HCT116 (cell line): ENCODE results near the gene CNTNAP2. TPM values are rescaled to one million over a fixed set of nuclear protein-coding genes. Genes with fewer than 3 reads are reported as not detected.

Experiments
- ATAC-seq: fragments of 200-7000 bp; cut with Tn5 transposase; 2 replicates; pipeline ENCODE4 v1.9.1; 2020; ENCODE audit warnings: mild to moderate bottlenecking, moderate library complexity
- BruUV-seq: library from RNA; stranded (reverse); fragments of 400-500 nt; replicated peaks from 2 replicates; lab custom pipeline; 2021; lab: Mats Ljungman, UMichigan
- CTCF ChIA-PET: fragments of 300-600 bp; sonication (Branson Sonifier 250); formaldehyde crosslinking; loops from one replicate; lab custom pipeline; 2021; ENCODE audit warnings: antibody characterized with exemption; lab: Charles Lee
- POLR2A ChIA-PET: fragments of 300-600, 350-600 bp; sonication (Branson Sonifier 250); formaldehyde crosslinking; loops from one replicate; lab custom pipeline; 2021; ENCODE audit warnings: antibody characterized with exemption; lab: Charles Lee
- RAD21 ChIA-PET, 2 experiments: fragments of 300-600 bp; sonication (Branson Sonifier 250); formaldehyde crosslinking; loops; one replicate each; lab custom pipeline; 2023; ENCODE audit warnings: low total read pairs in 2 of 2; ENCODE audit not compliant: uncharacterized antibody in 2 of 2, unreplicated experiment in 2 of 2, low non-redundant PET in 1 of 2; lab: Charles Lee
- DNase-seq: peaks from one replicate; pipeline ENCODE4 v3.0.0-alpha.2; 2010; ENCODE audit warnings: low read depth, low spot score
- H2AFZ ChIP-seq: fragments of 200-600 bp; shearing (Covaris generic), sonication (generic); 2 replicates; pipeline ENCODE4 v1.6.1; 2017; ENCODE audit warnings: low read depth, mixed run types, mixed read lengths, antibody characterized with exemption, low read length; ENCODE audit not compliant: poor library complexity, severe bottlenecking
- H3K27ac ChIP-seq: 2 replicates; pipeline ENCODE4 v1.5.1; 2012; ENCODE audit warnings: low read depth, low read length
- H3K27me3 ChIP-seq: fragments of 200-600 bp; sonication (generic); 2 replicates; pipeline ENCODE4 v1.6.1; 2016; ENCODE audit warnings: mixed run types, low read length, mixed read lengths; ENCODE audit not compliant: insufficient read depth
- H3K36me3 ChIP-seq, 2 experiments: fragments of 200-500 bp in 1 of 2; fragments of 200-600 bp in 1 of 2; sonication (Bioruptor generic) in 1 of 2; sonication (generic) in 1 of 2; 2 replicates each; pipeline versions ENCODE4 v1.5.1 to v1.6.1; 2014 to 2016; ENCODE audit warnings: low read length in 2 of 2, inconsistent platforms in 1 of 2, mixed read lengths in 1 of 2, mixed run types in 1 of 2; ENCODE audit not compliant: insufficient read depth in 2 of 2, control insufficient read depth in 1 of 2
- H3K4me1 ChIP-seq, 2 experiments: fragments of 200-600 bp in 1 of 2; sonication (generic) in 1 of 2; 2 replicates each; pipeline versions ENCODE4 v1.5.1 to v1.6.1; 2012 to 2017; ENCODE audit warnings: low read length in 2 of 2, inconsistent platforms in 1 of 2, mild to moderate bottlenecking in 1 of 2, mixed read lengths in 1 of 2, mixed run types in 1 of 2, moderate library complexity in 1 of 2; ENCODE audit not compliant: insufficient read depth in 2 of 2, control insufficient read depth in 1 of 2
- H3K4me2 ChIP-seq: fragments of 200-600 bp; sonication (generic); 2 replicates; pipeline ENCODE4 v1.6.1; 2017; ENCODE audit warnings: mixed run types, low read length, mixed read lengths
- H3K4me3 ChIP-seq, 2 experiments: fragments of 200-600 bp in 1 of 2; sonication (generic) in 1 of 2; replicated peaks in 1 of 2; 2 replicates each; pipeline ENCODE4 v1.5.1; 2011 to 2016; ENCODE audit warnings: low read length in 2 of 2, control low read depth in 1 of 2, low read depth in 1 of 2, mild to moderate bottlenecking in 1 of 2, mixed read lengths in 1 of 2, mixed run types in 1 of 2
- H3K79me2 ChIP-seq: fragments of 200-600 bp; sonication (generic); 2 replicates; pipeline ENCODE4 v1.6.1; 2017; ENCODE audit warnings: mild to moderate bottlenecking, mixed run types, low read length, moderate library complexity, mixed read lengths; ENCODE audit not compliant: insufficient read depth
- H3K9ac ChIP-seq: fragments of 200-600 bp; sonication (generic); 2 replicates; pipeline ENCODE4 v1.6.1; 2016; ENCODE audit warnings: low read length, mixed read lengths
- H3K9me2 ChIP-seq: fragments of 200-600 bp; sonication (generic), shearing (Covaris generic); 2 replicates; pipeline ENCODE4 v1.6.1; 2017; ENCODE audit warnings: mixed run types, mild to moderate bottlenecking, moderate library complexity; ENCODE audit not compliant: insufficient read depth
- H3K9me3 ChIP-seq, 2 experiments: fragments of 200-500 bp in 1 of 2; fragments of 200-600 bp in 1 of 2; sonication (Bioruptor generic) in 1 of 2; sonication (generic) in 1 of 2; 2 replicates each; pipeline ENCODE4 v1.6.1; 2014 to 2017; ENCODE audit warnings: low read length in 2 of 2, mixed read lengths in 2 of 2, inconsistent platforms in 1 of 2, low read depth in 1 of 2, mild to moderate bottlenecking in 1 of 2, mixed run types in 1 of 2, moderate library complexity in 1 of 2; ENCODE audit not compliant: control insufficient read depth in 1 of 2, insufficient read depth in 1 of 2
- H4K20me1 ChIP-seq: fragments of 200-600 bp; sonication (generic), shearing (Covaris generic); 2 replicates; pipeline ENCODE4 v1.6.1; 2017; ENCODE audit warnings: mixed run types, mild to moderate bottlenecking, moderate library complexity; ENCODE audit not compliant: insufficient read depth
- CBX3 ChIP-seq: IDR thresholded peaks from 2 replicates; pipeline ENCODE4 v1.6.1; 2012; ENCODE audit warnings: low read depth
- CTCF ChIP-seq, 3 experiments: fragments of 200-600 bp in 1 of 3; sonication (generic) in 1 of 3; IDR thresholded peaks in 2 of 3; conservative IDR thresholded peaks in 1 of 3; 2 replicates each; pipeline ENCODE4 v1.5.1; 2012 to 2017; ENCODE audit warnings: low read depth in 2 of 3, low read length in 2 of 3, antibody characterized with exemption in 1 of 3, borderline replicate concordance in 1 of 3, control low read depth in 1 of 3, mild to moderate bottlenecking in 1 of 3, mixed read lengths in 1 of 3, mixed run types in 1 of 3, moderate library complexity in 1 of 3; ENCODE audit not compliant: insufficient read depth in 1 of 3
- EGR1 ChIP-seq: IDR thresholded peaks from 2 replicates; pipeline ENCODE4 v1.6.1; 2012; ENCODE audit warnings: low read depth
- ELF1 ChIP-seq: IDR thresholded peaks from 2 replicates; pipeline ENCODE4 v1.6.1; 2012; ENCODE audit warnings: low read depth, borderline replicate concordance
- EZH2 ChIP-seq: fragments of 200-600 bp; sonication (generic); IDR thresholded peaks from 2 replicates; pipeline ENCODE4 v1.6.1; 2017; ENCODE audit warnings: antibody characterized with exemption, mixed run types
- FOSL1 ChIP-seq: IDR thresholded peaks from 2 replicates; pipeline ENCODE4 v1.6.1; 2012; ENCODE audit warnings: low read depth
- JUND ChIP-seq: IDR thresholded peaks from 2 replicates; pipeline ENCODE4 v1.6.1; 2012
- POLR2A ChIP-seq: IDR thresholded peaks from 2 replicates; pipeline ENCODE4 v1.7.0; 2011; ENCODE audit warnings: borderline replicate concordance; ENCODE audit not compliant: insufficient read depth, insufficient read length; ENCODE audit errors: extremely low read depth
- POLR2AphosphoS5 ChIP-seq: IDR thresholded peaks from 2 replicates; pipeline ENCODE4 v1.6.1; 2011; ENCODE audit warnings: mild to moderate bottlenecking, low read depth, low read length, moderate library complexity
- SIN3A ChIP-seq: IDR thresholded peaks from 2 replicates; pipeline ENCODE4 v1.6.1; 2012; ENCODE audit warnings: low read depth
- SRF ChIP-seq: IDR thresholded peaks from 2 replicates; pipeline ENCODE4 v1.6.1; 2012; ENCODE audit warnings: low read depth
- TCF7L2 ChIP-seq: IDR thresholded peaks from 2 replicates; pipeline ENCODE4 v1.7.0; 2011; ENCODE audit warnings: borderline replicate concordance, inconsistent platforms; ENCODE audit not compliant: insufficient read depth, insufficient read length; ENCODE audit errors: extremely low read depth
- ZBTB33 ChIP-seq: IDR thresholded peaks from 2 replicates; pipeline ENCODE4 v1.6.1; 2011; ENCODE audit warnings: mild to moderate bottlenecking, low read length, moderate library complexity; ENCODE audit not compliant: insufficient replicate concordance; ENCODE audit errors: extremely low read depth
- ZFX ChIP-seq: fragments of 450-650 bp; IDR thresholded peaks from 2 replicates; pipeline ENCODE4 v1.6.1; 2017
- ZNF274 ChIP-seq: fragments of 200-500 bp; sonication (Bioruptor generic); IDR thresholded peaks from 2 replicates; pipeline ENCODE4 v1.6.1; 2014; ENCODE audit warnings: mild to moderate bottlenecking, low read depth, low read length, inconsistent platforms
- intact Hi-C: fragments of 100-400 bp; cut with micrococcal nuclease; formaldehyde crosslinking; loops from 2 replicates; pipeline ENCODE4 v1.10.0; 2022
- total RNA-seq: library from RNA; stranded (reverse); gene quantifications from one replicate; pipeline ENCODE4 v1.2.1, GENCODE V29; 2021; ENCODE audit not compliant: unreplicated experiment
- TF ChIP-seq, protein P1 (sequence below): IDR thresholded peaks from 2 replicates; pipeline ENCODE4 v1.6.1; 2012
- TF ChIP-seq, protein P2 (sequence below): IDR thresholded peaks from 2 replicates; pipeline ENCODE4 v1.6.1; 2012; ENCODE audit warnings: low read depth

Gene CNTNAP2
- total RNA-seq, 1 experiment from 2014 or later, result 0.37 TPM

DNA sequence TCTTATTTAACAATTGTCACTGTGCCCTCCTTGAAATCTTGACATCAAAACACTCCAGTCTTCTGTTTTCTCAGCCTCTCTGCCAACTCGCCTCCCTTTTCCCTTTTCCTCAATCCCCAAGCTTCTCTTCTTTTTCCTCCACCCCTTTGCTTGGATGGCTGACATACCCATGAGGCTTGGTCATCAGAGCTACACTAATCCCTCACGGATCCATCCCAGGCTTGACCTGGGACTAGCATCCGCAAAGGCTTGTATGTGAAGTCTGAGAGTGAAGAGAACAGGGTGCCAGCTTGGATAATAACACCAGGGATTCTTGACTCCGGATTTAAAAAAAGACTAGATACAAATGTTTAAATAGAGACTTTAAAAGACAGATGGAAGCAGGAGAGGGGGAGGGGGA lies 2045.2 kb downstream of the CNTNAP2 start:
- H3K4me1 ChIP-seq, result no peaks in the 10 kb centered on the region
- DNase-seq (no peak), ATAC-seq (no peak)
- no peaks in the 10 kb centered on the region for H3K9me3 ChIP-seq
- ChIA-PET RAD21 (no interaction called here), POLR2A (no interaction called here), CTCF (no interaction called here)
- no peak overlapping the region for H3K4me3 ChIP-seq
- no peak overlapping the region for H2AFZ ChIP-seq
- no peaks in the 10 kb centered on the region for H3K9me2 ChIP-seq
- H3K27me3 ChIP-seq, result no peaks in the 10 kb centered on the region
- TF ChIP-seq ZBTB33 (no peak), ZFX (no peak), CBX3 (no peak), CTCF (IDR thresholded peaks at IDR 0.05 in 2 of 3, conservative IDR thresholded peaks at IDR 0.05 in 1 of 3; ENCODE audit: borderline replicate concordance in 1 of 3, insufficient read depth in 1 of 3, low read depth in 2 of 3, low read length in 2 of 3) (no peak), ELF1 (no peak), POLR2A (no peak), SRF (no peak), FOSL1 (no peak), EGR1 (no peak), TCF7L2 (no peak), SIN3A (no peak), ZNF274 (no peak), POLR2AphosphoS5 (no peak), EZH2 (no peak), JUND (no peak)
- TF ChIP-seq, protein P1, sequence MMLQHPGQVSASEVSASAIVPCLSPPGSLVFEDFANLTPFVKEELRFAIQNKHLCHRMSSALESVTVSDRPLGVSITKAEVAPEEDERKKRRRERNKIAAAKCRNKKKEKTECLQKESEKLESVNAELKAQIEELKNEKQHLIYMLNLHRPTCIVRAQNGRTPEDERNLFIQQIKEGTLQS, result no peak
- TF ChIP-seq, protein P2, sequence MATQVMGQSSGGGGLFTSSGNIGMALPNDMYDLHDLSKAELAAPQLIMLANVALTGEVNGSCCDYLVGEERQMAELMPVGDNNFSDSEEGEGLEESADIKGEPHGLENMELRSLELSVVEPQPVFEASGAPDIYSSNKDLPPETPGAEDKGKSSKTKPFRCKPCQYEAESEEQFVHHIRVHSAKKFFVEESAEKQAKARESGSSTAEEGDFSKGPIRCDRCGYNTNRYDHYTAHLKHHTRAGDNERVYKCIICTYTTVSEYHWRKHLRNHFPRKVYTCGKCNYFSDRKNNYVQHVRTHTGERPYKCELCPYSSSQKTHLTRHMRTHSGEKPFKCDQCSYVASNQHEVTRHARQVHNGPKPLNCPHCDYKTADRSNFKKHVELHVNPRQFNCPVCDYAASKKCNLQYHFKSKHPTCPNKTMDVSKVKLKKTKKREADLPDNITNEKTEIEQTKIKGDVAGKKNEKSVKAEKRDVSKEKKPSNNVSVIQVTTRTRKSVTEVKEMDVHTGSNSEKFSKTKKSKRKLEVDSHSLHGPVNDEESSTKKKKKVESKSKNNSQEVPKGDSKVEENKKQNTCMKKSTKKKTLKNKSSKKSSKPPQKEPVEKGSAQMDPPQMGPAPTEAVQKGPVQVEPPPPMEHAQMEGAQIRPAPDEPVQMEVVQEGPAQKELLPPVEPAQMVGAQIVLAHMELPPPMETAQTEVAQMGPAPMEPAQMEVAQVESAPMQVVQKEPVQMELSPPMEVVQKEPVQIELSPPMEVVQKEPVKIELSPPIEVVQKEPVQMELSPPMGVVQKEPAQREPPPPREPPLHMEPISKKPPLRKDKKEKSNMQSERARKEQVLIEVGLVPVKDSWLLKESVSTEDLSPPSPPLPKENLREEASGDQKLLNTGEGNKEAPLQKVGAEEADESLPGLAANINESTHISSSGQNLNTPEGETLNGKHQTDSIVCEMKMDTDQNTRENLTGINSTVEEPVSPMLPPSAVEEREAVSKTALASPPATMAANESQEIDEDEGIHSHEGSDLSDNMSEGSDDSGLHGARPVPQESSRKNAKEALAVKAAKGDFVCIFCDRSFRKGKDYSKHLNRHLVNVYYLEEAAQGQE, result no peak
- H3K9ac ChIP-seq, result no peak overlapping the region
- H3K79me2 ChIP-seq, result no peaks in the 10 kb centered on the region
- H4K20me1 ChIP-seq, result no peaks in the 10 kb centered on the region
- no peak overlapping the region for H3K4me2 ChIP-seq
- H3K36me3 ChIP-seq, result no peaks in the 10 kb centered on the region
- no peak overlapping the region for H3K27ac ChIP-seq
- BruUV-seq, result no TSS peak
- intact Hi-C loops, result no loop called here
